Activated gamma-delta T cell treated with Interleukin-2 at 50 U/mL for 16 hours (primary cell): ENCODE measurements around the gene RIC3.

ENCODE experiments used
- DNase-seq: peaks from one replicate; pipeline ENCODE4 v3.0.0-alpha.2; 2020

RIC3 gene

GRCh38 chr11:8102296-8102915, 66.4 kb downstream of the RIC3 start:
- no peak for DNase-seq

DNA sequence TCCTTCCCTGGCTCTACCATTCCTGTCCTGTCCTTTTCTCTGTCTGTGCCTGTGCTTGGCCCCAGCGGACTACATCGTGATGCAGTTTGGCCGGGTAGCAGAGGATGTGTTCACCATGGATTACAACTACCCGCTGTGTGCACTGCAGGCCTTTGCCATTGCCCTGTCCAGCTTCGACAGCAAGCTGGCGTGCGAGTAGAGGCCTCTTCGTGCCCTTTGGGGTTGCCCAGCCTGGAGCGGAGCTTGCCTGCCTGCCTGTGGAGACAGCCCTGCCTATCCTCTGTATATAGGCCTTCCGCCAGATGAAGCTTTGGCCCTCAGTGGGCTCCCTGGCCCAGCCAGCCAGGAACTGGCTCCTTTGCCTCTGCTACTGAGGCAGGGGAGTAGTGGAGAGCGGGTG, 67.4 kb downstream of the RIC3 start:
- DNase-seq = no peak

DNA sequence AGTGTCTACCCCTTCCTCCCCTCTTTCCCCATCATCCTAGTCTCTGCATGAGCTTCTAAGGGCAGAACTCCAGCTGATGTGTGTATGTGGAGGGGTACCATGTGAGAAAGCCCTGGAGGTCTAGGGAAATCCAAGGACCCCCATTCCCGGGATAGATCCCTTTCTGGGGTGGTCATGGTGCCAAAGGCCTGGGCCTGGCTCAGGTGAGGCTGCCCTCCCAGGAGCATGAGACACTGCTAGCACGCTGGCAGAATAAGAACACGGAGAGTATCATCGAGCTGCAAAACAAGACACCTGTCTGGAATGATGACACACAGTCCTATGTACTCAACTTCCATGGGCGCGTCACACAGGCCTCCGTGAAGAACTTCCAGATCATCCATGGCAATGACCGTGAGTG, 68.2 kb downstream of the RIC3 start:
- DNase-seq = no peak

- DNase-seq = no peak
Observed at GRCh38 chr11:8100158-8100557, 68.7 kb downstream of the RIC3 start.

- peak; percentile 63 for DNase-seq
Observed at GRCh38 chr11:8099291-8099899, 69.4 kb downstream of the RIC3 start.

GRCh38 chr11:8098879-8099278, 69.9 kb downstream of the RIC3 start:
- DNase-seq = no peak

GRCh38 chr11:8098361-8098760, 70.5 kb downstream of the RIC3 start:
- DNase-seq = no peak

- DNase-seq = no peak
Observed at GRCh38 chr11:8097926-8098325, 70.9 kb downstream of the RIC3 start.

DNA sequence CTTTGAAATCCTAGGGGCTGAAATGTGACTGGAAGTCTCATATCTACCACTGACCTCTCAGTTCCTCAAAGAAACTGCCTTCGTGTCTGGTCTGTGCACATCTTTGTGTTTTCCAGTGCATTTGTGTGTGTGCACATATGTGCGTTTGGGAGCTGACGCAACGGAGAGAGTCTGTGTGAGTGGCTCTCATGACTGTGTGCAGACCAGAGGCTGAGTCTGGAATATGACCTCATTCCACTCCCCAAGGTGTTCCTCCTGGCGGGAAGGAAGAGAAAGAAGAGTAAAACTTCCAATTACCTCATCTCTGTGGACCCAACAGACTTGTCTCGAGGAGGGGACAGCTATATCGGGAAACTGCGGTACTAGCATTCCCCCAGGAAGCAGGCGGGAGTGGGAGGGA, 71.4 kb downstream of the RIC3 start:
- DNase-seq = no peak

DNA sequence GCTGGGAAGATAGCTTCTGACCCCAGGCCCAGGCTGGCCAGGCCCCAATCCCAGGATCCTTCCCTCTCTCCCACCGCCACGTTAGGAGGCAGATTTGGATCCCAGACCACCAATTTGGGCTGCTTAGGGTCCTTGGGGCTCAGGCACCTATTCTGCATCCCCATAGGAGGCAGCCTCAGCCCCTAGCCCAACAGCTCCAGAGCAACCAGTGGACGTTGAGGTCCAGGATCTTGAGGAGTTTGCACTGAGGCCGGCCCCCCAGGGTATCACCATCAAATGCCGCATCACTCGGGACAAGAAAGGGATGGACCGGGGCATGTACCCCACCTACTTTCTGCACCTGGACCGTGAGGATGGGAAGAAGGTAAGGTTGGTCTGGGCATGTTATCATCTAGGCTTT, 71.8 kb downstream of the RIC3 start:
- no peak for DNase-seq

GRCh38 chr11:8096575-8096974, 72.2 kb downstream of the RIC3 start:
- DNase-seq = no peak

- no peak for DNase-seq
Observed at GRCh38 chr11:8095806-8096522, 72.9 kb downstream of the RIC3 start.

DNA sequence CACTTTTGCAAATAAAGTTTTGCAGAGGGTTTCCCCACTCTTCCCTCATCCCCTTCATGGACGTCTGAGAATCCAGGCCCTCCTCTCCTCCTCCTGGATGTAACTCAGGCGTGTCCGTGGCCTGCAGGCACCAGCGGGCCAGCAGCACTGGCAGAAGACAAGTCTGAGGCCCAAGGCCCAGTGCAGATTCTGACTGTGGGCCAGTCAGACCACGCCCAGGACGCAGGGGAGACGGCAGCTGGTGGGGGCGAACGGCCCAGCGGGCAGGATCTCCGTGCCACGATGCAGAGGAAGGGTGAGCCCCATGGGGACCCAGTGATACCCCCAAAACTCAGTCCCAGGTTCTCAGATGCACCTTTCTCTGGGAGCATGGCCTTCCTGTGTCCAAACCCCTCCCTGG, 73.5 kb downstream of the RIC3 start:
- DNase-seq = no peak

DNA sequence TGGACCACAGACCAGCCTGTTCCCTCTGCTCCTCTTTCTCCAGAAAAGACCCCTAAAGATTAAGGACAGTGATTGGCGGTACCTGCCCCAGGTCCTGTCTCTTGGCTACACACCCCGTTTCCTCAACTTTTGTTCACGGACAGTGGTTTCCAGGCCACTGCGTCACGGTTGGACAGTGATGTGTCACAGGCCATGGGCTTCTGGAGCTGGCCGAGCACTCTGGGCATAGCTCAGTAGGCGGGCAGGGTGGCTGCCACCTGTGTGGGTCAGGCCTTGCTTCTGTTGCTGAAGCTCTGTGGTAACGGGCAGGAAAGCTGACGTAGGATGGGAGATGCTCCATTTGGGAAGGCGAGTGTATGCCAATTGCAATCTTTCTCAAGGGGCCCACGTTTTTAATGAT, 74.2 kb downstream of the RIC3 start:
- no peak for DNase-seq

- no peak for DNase-seq
Observed at GRCh38 chr11:8093931-8094575, 74.8 kb downstream of the RIC3 start.

- no peak for DNase-seq
Observed at GRCh38 chr11:8092587-8093424, 76.0 kb downstream of the RIC3 start.

GRCh38 chr11:8091721-8092120, 77.1 kb downstream of the RIC3 start:
- DNase-seq = no peak

DNA sequence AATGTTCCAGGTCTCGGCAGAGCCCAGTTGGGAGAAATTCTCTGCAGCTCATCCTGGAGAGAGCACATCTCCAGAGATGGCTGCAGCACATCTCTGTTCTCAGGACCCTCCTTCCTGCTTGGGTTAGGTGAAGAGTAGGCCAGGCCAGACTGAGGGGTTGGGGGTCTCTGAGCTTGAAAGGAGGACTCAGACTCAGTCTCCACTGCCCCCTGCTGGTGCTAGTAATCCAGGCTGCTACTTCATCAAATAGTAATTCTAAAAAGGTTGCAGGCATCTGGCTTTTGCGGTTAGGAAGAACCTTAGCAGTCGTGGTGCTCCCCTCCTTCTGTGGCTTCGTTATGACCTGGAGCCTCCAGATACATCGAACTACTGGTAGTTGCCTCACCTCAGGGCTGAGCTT, 78.1 kb downstream of the RIC3 start:
- no peak for DNase-seq

- DNase-seq = no peak
Observed at GRCh38 chr11:8089791-8090510, 78.9 kb downstream of the RIC3 start.

DNA sequence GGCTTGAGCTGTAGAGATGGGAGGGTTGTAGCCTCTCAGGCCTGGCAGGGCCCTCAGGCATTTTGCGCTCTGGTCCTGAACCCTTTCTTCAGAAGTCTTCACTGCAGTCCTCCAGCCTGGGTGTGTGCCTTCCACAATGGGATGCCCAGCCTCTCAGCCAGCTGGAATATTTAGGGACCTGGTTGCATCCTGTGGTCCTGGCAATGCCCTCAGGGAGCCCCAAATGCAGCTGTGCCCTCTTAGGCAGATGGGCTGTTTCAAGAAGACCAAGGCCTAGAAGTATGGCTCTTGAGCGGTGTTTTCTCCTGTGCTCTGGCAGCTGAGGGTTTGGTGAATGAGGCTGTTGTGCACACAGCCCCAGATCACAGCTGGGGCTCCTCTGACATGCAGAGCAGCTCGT, 81.1 kb downstream of the RIC3 start:
- no peak for DNase-seq

- no peak for DNase-seq
Observed at GRCh38 chr11:8087185-8087584, 81.6 kb downstream of the RIC3 start.

DNA sequence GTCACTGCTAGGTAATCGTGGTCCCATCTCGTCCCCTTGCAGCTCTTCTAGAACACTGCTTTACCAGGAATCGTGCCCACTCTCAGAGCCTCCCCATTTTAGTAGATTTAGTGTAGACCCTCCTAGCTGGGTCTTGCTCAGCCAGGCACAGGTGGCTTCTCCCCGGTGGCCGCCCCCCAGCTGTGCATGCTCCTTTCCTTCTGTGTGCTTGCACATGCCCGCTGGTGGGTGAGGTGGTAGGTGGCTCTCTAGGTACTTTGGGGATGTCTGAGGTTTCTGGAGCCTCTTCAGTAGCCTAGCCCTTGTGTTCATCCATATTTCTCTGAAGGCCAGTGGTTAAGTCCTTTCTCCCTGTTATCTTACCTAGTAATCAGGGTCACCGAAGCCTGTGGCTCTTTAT, 82.3 kb downstream of the RIC3 start:
- no peak for DNase-seq
